GM12891 (cell line): Measurements from ENCODE around the gene PTGR1.

Experiments
- PAX5 ChIP-seq: IDR thresholded peaks from 2 replicates; pipeline ENCODE4 v1.6.1; 2011; ENCODE audit warnings: low read length, moderate library complexity, mild to moderate bottlenecking; ENCODE audit not compliant: insufficient read depth, severe bottlenecking
- POLR2A ChIP-seq: IDR thresholded peaks from 2 replicates; pipeline ENCODE4 v1.6.1; 2011; ENCODE audit warnings: low read depth, low read length, control low read depth
- POLR2AphosphoS5 ChIP-seq: IDR thresholded peaks from 2 replicates; pipeline ENCODE4 v1.6.1; 2011; ENCODE audit warnings: low read depth, low read length, control low read depth
- POU2F2 ChIP-seq: IDR thresholded peaks from 2 replicates; pipeline ENCODE4 v1.6.1; 2011; ENCODE audit warnings: low read depth, mild to moderate bottlenecking, control low read depth, low read length, moderate library complexity
- SPI1 ChIP-seq: IDR thresholded peaks from 2 replicates; pipeline ENCODE4 v1.6.1; 2011; ENCODE audit warnings: low read depth, low read length, control low read depth
- TAF1 ChIP-seq: IDR thresholded peaks from 2 replicates; pipeline ENCODE4 v1.6.1; 2011; ENCODE audit warnings: low read depth, low read length, control low read depth

- TF ChIP-seq POLR2A (no peak), POLR2AphosphoS5 (no peak), POU2F2 (no peak; the same call in 1 of the 2 replicates), SPI1 (no peak), TAF1 (no peak), PAX5 (no peak)
These were observed at the start of gene PTGR1 for GRCh38 chr9:111599092-111599954.
